HepG2 (cell line): ENCODE results near the gene GADD45A. TPM values are rescaled to one million over a fixed set of nuclear protein-coding genes. Genes with fewer than 3 reads are reported as not detected.

Experiments used
- AHR ChIP-seq: IDR thresholded peaks from 2 replicates; pipeline ENCODE4 v1.6.1; 2018; ENCODE audit warnings: missing genetic modification reagents, missing compliant biosample characterization
- CBX1 ChIP-seq: IDR thresholded peaks from one replicate; pipeline ENCODE4 v1.6.1; 2016; ENCODE audit warnings: antibody characterized with exemption, low read depth
- CENPT ChIP-seq: sonication (generic); formaldehyde crosslinking; IDR thresholded peaks from 2 replicates; pipeline ENCODE4 v1.8.0; 2022; ENCODE audit warnings: low read depth, mild to moderate bottlenecking, moderate library complexity, missing genetic modification reagents
- FOXK1 ChIP-seq: sonication (generic); formaldehyde crosslinking; IDR thresholded peaks from 2 replicates; pipeline ENCODE4 v1.4.0; 2020; ENCODE audit warnings: low read depth, missing genetic modification reagents, borderline replicate concordance
- ISL2 ChIP-seq: sonication (generic); formaldehyde crosslinking; IDR thresholded peaks from 2 replicates; pipeline ENCODE4 v1.5.0; 2020; ENCODE audit warnings: missing genetic modification reagents
- MIER2 ChIP-seq: IDR thresholded peaks from 2 replicates; pipeline ENCODE4 v1.6.1; 2016; ENCODE audit warnings: missing biosample characterization, missing genetic modification reagents
- NCOA2 ChIP-seq: sonication (generic); formaldehyde crosslinking; IDR thresholded peaks from 2 replicates; pipeline ENCODE4 v1.8.0; 2022; ENCODE audit warnings: inconsistent platforms
- PLRG1 ChIP-seq: fragments of 450-650 bp; conservative IDR thresholded peaks from 2 replicates; pipeline ENCODE4 v1.6.1; 2016
- TBP ChIP-seq: sonication (generic); formaldehyde crosslinking; IDR thresholded peaks from 2 replicates; pipeline ENCODE4 v1.5.0; 2020; ENCODE audit warnings: missing genetic modification reagents
- YY1 ChIP-seq: IDR thresholded peaks from 2 replicates; pipeline ENCODE4 v1.6.1; 2011; ENCODE audit warnings: low read length, low read depth, moderate library complexity, mild to moderate bottlenecking; ENCODE audit not compliant: insufficient read depth, insufficient replicate concordance
- ZBTB7A ChIP-seq: sonication (generic); formaldehyde crosslinking; IDR thresholded peaks from 2 replicates; pipeline ENCODE4 v1.8.0; 2022; ENCODE audit warnings: mild to moderate bottlenecking, missing genetic modification reagents
- ZNF737 ChIP-seq: sonication (generic); formaldehyde crosslinking; IDR thresholded peaks from 2 replicates; pipeline ENCODE4 v1.5.0; 2020; ENCODE audit warnings: missing genetic modification reagents, mild to moderate bottlenecking, borderline replicate concordance
- polyA plus RNA-seq, 8 experiments: library from polyadenylated mRNA; depleted of rRNA in 3 of 8; stranded (reverse) in 7 of 8; unstranded in 1 of 8; fragments of >200 nt; fragmentation: Illumina TruSeq in 4 of 8; extraction: Trizol in 4 of 8; gene quantifications; 2 replicates each; pipeline versions ENCODE4 v1.2.1 to v1.2.3, GENCODE V29; 2011 to 2016; ENCODE audit warnings: low read depth in 4 of 8, missing spikeins in 1 of 8, mixed read lengths in 1 of 8; ENCODE audit not compliant: insufficient read depth in 1 of 8
- total RNA-seq, 5 experiments: library from RNA; depleted of rRNA; stranded (reverse); fragments of >200 nt; fragmentation: Illumina TruSeq; extraction: Trizol; gene quantifications; 2 replicates each; pipeline ENCODE4 v1.2.3, GENCODE V29; 2016; ENCODE audit warnings: low read depth in 1 of 5
- TF ChIP-seq, protein P1 (sequence below): sonication (generic); formaldehyde crosslinking; IDR thresholded peaks from 2 replicates; pipeline ENCODE4 v1.4.0; 2020; ENCODE audit warnings: missing genetic modification reagents
- TF ChIP-seq, protein P2 (sequence below): sonication (generic); formaldehyde crosslinking; IDR thresholded peaks from 2 replicates; pipeline ENCODE4 v1.4.0; 2020; ENCODE audit warnings: missing genetic modification reagents
- TF ChIP-seq, protein P3 (sequence below): sonication (generic); formaldehyde crosslinking; IDR thresholded peaks from 2 replicates; pipeline ENCODE4 v1.4.0; 2020; ENCODE audit warnings: mild to moderate bottlenecking, missing genetic modification reagents
- TF ChIP-seq, protein P4 (sequence below): sonication (generic); formaldehyde crosslinking; IDR thresholded peaks from 2 replicates; pipeline ENCODE4 v1.8.1; 2023; ENCODE audit warnings: mild to moderate bottlenecking, inconsistent platforms, moderate library complexity, missing genetic modification reagents, borderline replicate concordance

GADD45A gene
- total and polyA plus RNA-seq, 2 of the 13 experiments (the other 11 are each of a cell fraction or from before 2014, with no cell fraction given) = 33.2 to 46.2 TPM

DNA sequence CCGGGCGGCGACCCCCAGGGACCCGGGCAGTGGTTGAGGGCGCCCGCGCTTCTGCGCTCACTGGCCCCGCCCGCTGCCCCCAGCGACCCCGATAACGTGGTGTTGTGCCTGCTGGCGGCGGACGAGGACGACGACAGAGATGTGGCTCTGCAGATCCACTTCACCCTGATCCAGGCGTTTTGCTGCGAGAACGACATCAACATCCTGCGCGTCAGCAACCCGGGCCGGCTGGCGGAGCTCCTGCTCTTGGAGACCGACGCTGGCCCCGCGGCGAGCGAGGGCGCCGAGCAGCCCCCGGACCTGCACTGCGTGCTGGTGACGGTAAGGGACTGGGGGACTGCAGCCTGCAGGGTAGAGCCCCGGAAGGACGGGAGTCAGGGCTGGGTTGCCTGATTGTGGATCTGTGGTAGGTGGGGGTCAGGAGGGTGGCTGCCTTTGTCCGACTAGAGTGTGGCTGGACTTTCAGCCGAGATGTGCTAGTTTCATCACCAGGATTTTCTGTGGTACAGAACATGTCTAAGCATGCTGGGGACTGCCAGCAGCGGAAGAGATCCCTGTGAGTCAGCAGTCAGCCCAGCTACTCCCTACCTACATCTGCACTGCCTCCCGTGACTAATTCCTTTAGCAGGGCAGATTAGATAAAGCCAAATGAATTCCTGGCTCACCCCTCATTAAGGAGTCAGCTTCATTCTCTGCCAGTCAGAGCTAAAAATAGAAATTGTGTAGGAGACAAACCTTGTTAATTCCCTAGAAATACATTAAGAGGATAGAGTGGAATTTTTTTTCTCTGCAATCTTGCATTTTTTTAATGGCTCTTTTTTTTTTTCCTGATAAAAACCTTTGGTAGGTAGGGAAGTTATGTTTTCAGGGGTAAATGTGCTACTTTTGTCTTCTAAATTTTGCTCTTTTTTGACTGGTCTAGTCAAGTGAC, 1.5 kb downstream of the GADD45A start (continued):
- TF ChIP-seq AHR (CRISPR knock-in tag) = no peak
- TF ChIP-seq, protein P1, sequence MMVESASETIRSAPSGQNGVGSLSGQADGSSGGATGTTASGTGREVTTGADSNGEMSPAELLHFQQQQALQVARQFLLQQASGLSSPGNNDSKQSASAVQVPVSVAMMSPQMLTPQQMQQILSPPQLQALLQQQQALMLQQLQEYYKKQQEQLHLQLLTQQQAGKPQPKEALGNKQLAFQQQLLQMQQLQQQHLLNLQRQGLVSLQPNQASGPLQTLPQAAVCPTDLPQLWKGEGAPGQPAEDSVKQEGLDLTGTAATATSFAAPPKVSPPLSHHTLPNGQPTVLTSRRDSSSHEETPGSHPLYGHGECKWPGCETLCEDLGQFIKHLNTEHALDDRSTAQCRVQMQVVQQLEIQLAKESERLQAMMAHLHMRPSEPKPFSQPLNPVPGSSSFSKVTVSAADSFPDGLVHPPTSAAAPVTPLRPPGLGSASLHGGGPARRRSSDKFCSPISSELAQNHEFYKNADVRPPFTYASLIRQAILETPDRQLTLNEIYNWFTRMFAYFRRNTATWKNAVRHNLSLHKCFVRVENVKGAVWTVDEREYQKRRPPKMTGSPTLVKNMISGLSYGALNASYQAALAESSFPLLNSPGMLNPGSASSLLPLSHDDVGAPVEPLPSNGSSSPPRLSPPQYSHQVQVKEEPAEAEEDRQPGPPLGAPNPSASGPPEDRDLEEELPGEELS (CRISPR knock-in tag) = peak; percentile 30; the same call in 1 of the 2 replicates
- TF ChIP-seq FOXK1 (CRISPR knock-in tag) = no peak
- peak; percentile 46 for TF ChIP-seq YY1
- TF ChIP-seq ZBTB7A = no peak; the same call in 1 of the 2 replicates
- TF ChIP-seq, protein P2, sequence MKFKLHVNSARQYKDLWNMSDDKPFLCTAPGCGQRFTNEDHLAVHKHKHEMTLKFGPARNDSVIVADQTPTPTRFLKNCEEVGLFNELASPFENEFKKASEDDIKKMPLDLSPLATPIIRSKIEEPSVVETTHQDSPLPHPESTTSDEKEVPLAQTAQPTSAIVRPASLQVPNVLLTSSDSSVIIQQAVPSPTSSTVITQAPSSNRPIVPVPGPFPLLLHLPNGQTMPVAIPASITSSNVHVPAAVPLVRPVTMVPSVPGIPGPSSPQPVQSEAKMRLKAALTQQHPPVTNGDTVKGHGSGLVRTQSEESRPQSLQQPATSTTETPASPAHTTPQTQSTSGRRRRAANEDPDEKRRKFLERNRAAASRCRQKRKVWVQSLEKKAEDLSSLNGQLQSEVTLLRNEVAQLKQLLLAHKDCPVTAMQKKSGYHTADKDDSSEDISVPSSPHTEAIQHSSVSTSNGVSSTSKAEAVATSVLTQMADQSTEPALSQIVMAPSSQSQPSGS (CRISPR knock-in tag) = peak; percentile 43; the same call in 1 of the 2 replicates
- no peak for TF ChIP-seq NCOA2 (CRISPR knock-in tag)
- TF ChIP-seq ISL2 (CRISPR knock-in tag) = no peak
- no peak; the same call in 1 of the 2 replicates for TF ChIP-seq MIER2 (CRISPR knock-in tag)
- TF ChIP-seq CBX1 = peak; percentile 13
- TF ChIP-seq PLRG1 = no peak
- TF ChIP-seq, protein P3, sequence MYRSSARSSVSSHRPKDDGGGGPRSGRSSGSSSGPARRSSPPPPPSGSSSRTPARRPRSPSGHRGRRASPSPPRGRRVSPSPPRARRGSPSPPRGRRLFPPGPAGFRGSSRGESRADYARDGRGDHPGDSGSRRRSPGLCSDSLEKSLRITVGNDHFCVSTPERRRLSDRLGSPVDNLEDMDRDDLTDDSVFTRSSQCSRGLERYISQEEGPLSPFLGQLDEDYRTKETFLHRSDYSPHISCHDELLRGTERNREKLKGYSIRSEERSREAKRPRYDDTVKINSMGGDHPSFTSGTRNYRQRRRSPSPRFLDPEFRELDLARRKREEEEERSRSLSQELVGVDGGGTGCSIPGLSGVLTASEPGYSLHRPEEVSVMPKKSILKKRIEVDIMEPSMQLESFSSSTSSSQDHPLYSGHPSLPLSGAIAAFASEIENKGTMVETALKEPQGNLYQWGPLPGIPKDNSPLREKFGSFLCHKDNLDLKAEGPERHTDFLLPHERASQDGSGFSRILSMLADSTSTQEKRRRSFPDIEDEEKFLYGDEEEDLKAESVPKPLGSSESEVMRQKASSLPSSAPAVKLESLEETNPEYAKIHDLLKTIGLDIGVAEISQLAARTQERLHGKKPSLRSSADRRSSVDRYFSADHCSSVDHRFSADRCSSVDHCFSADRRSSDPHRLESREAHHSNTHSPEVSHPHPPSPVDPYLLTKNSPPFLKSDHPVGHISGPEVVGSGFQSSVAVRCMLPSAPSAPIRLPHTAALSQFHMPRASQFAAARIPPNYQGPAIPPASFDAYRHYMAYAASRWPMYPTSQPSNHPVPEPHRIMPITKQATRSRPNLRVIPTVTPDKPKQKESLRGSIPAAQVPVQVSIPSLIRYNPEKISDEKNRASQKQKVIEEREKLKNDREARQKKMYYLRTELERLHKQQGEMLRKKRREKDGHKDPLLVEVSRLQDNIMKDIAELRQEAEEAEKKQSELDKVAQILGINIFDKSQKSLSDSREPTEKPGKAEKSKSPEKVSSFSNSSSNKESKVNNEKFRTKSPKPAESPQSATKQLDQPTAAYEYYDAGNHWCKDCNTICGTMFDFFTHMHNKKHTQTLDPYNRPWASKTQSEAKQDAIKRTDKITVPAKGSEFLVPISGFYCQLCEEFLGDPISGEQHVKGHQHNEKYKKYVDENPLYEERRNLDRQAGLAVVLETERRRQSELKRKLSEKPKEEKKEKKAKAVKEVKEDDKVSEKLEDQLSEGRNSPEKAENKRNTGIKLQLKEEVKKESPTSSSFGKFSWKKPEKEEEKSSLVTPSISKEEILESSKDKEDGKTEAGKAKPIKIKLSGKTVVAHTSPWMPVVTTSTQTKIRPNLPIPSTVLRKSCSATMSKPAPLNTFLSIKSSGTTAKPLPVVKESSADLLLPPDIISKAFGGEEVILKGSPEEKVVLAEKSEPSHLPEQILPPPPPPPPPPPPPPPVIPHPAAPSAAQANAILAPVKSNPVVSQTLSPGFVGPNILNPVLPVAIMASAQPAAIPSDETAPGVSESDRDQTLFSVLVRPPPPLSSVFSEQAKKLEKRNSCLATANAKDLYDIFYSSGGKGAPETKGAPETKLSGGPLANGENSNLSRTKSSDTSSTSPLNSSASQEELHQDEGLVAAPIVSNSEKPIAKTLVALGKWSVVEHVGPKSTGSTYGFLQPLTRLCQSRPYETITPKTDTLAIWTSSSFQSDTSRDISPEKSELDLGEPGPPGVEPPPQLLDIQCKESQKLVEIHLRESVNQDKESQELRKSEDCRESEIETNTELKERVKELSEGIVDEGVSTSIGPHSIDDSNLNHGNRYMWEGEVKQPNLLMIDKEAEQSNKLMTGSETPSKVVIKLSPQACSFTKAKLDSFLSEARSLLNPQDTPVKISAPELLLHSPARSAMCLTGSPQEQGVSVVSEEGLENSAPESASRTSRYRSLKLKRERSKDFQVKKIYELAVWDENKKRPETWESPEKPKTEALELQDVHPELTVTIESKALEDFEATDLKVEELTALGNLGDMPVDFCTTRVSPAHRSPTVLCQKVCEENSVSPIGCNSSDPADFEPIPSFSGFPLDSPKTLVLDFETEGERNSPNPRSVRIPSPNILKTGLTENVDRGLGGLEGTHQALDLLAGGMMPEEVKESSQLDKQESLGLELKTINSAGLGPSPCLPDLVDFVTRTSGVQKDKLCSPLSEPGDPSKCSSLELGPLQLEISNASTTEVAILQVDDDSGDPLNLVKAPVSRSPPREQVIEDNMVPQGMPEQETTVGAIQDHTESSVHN = no peak
- peak; percentile 39; the same call in 1 of the 2 replicates for TF ChIP-seq CENPT (CRISPR knock-in tag)
- TF ChIP-seq ZNF737 (CRISPR knock-in tag) = no peak
- TF ChIP-seq TBP = no peak
- TF ChIP-seq, protein P4, sequence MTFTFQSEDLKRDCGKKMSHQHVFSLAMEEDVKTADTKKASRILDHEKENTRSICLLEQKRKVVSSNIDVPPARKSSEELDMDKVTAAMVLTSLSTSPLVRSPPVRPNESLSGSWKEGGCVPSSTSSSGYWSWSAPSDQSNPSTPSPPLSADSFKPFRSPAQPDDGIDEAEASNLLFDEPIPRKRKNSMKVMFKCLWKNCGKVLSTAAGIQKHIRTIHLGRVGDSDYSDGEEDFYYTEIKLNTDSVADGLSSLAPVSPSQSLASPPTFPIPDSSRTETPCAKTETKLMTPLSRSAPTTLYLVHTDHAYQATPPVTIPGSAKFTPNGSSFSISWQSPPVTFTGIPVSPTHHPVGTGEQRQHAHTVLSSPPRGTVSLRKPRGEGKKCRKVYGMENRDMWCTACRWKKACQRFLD = no peak
